A549 (cell line): ENCODE data around the gene PMP22.

ENCODE experiments used
- CHD2 ChIP-seq: fragments of 150-350 bp; IDR thresholded peaks from 2 replicates; pipeline ENCODE4 v1.6.1; 2014; ENCODE audit warnings: low read length; ENCODE audit not compliant: partially characterized antibody
- HOXA7 ChIP-seq: fragments of 250-450 bp; sonication (Bioruptor Pico); IDR thresholded peaks from 2 replicates; pipeline ENCODE4 v1.5.0; 2020; ENCODE audit warnings: mild to moderate bottlenecking, moderate library complexity
- JUNB ChIP-seq: fragments of >200 bp; sonication (Bioruptor Twin); formaldehyde crosslinking; IDR thresholded peaks from 2 replicates; pipeline ENCODE4 v1.6.1; 2016
- KDM5A ChIP-seq: fragments of 200-600 bp; sonication (generic); IDR thresholded peaks from 2 replicates; pipeline ENCODE4 v1.6.1; 2016; ENCODE audit warnings: antibody characterized with exemption, mild to moderate bottlenecking
- MAZ ChIP-seq: fragments of 150-350 bp; IDR thresholded peaks from 2 replicates; pipeline ENCODE4 v1.6.1; 2014; ENCODE audit warnings: antibody characterized with exemption, low read depth, low read length, borderline replicate concordance
- RARB ChIP-seq: fragments of 250-450 bp; sonication (Bioruptor Pico); IDR thresholded peaks from 2 replicates; pipeline ENCODE4 v1.8.0; 2021; ENCODE audit warnings: mild to moderate bottlenecking, moderate library complexity
- RFX5 ChIP-seq: fragments of 450-650 bp; IDR thresholded peaks from 2 replicates; pipeline ENCODE4 v1.7.1; 2014; ENCODE audit warnings: antibody characterized with exemption, mild to moderate bottlenecking, moderate library complexity
- TF ChIP-seq, protein P1 (sequence below): fragments of >200 bp; sonication (Bioruptor Twin); formaldehyde crosslinking; IDR thresholded peaks from 3 replicates; pipeline ENCODE4 v1.5.1; 2016
- TF ChIP-seq, protein P2 (sequence below): fragments of 450-650 bp; IDR thresholded peaks from 2 replicates; pipeline ENCODE4 v1.6.1; 2014; ENCODE audit warnings: antibody characterized with exemption
- TF ChIP-seq, protein P3 (sequence below): fragments of 250-450 bp; sonication (Bioruptor Pico); IDR thresholded peaks from 2 replicates; pipeline ENCODE4 v1.5.0; 2021; ENCODE audit warnings: mild to moderate bottlenecking, moderate library complexity, borderline replicate concordance
- TF ChIP-seq, protein P4 (sequence below): IDR thresholded peaks from 2 replicates; pipeline ENCODE4 v1.6.1; 2012

DNA sequence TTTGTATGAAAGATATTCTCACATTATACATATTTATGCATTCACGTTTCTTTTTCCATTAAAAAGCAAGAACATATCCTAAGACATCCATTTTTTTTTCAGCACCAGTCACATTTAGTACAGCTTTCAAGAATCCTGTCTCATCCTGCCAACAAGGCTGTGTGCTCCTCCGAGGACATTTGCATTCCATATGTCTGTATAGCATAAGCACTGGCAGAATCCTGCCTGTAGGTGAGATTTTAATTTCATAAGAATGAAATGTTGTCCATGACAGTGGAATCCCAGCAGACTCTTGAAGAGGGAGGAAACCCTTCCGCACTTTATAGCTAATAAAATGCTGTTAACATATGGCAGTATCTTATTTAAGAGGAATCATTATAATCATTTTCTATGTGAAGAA, 2.9 kb upstream of the PMP22 start:
- TF ChIP-seq, protein P1, sequence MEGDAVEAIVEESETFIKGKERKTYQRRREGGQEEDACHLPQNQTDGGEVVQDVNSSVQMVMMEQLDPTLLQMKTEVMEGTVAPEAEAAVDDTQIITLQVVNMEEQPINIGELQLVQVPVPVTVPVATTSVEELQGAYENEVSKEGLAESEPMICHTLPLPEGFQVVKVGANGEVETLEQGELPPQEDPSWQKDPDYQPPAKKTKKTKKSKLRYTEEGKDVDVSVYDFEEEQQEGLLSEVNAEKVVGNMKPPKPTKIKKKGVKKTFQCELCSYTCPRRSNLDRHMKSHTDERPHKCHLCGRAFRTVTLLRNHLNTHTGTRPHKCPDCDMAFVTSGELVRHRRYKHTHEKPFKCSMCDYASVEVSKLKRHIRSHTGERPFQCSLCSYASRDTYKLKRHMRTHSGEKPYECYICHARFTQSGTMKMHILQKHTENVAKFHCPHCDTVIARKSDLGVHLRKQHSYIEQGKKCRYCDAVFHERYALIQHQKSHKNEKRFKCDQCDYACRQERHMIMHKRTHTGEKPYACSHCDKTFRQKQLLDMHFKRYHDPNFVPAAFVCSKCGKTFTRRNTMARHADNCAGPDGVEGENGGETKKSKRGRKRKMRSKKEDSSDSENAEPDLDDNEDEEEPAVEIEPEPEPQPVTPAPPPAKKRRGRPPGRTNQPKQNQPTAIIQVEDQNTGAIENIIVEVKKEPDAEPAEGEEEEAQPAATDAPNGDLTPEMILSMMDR = no peak
- TF ChIP-seq, protein P2, sequence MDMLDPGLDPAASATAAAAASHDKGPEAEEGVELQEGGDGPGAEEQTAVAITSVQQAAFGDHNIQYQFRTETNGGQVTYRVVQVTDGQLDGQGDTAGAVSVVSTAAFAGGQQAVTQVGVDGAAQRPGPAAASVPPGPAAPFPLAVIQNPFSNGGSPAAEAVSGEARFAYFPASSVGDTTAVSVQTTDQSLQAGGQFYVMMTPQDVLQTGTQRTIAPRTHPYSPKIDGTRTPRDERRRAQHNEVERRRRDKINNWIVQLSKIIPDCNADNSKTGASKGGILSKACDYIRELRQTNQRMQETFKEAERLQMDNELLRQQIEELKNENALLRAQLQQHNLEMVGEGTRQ = no peak
- TF ChIP-seq MAZ (no peak), RARB (no peak), JUNB (no peak), KDM5A (no peak), HOXA7 (CRISPR knock-in tag) (no peak), RFX5 (no peak), CHD2 (no peak)
- TF ChIP-seq, protein P3, sequence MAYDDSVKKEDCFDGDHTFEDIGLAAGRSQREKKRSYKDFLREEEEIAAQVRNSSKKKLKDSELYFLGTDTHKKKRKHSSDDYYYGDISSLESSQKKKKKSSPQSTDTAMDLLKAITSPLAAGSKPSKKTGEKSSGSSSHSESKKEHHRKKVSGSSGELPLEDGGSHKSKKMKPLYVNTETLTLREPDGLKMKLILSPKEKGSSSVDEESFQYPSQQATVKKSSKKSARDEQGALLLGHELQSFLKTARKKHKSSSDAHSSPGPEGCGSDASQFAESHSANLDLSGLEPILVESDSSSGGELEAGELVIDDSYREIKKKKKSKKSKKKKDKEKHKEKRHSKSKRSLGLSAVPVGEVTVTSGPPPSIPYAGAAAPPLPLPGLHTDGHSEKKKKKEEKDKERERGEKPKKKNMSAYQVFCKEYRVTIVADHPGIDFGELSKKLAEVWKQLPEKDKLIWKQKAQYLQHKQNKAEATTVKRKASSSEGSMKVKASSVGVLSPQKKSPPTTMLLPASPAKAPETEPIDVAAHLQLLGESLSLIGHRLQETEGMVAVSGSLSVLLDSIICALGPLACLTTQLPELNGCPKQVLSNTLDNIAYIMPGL (CRISPR knock-in tag) = no peak
- TF ChIP-seq, protein P4, sequence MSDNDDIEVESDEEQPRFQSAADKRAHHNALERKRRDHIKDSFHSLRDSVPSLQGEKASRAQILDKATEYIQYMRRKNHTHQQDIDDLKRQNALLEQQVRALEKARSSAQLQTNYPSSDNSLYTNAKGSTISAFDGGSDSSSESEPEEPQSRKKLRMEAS = no peak
